Stimulated activated CD4-positive, alpha-beta T cell treated with anti-CD3 and anti-CD28 coated beads, Interleukin-1b, Interleukin-23, amount 100 ng/mL, for 4 hours (primary cell): Measurements from ENCODE around the gene INPP5A.
"Not testable (repeated sequence)": the region's sequence is repeated elsewhere in the genome, so short reads cannot be mapped to it uniquely, and the experiment has no call there.

Source experiments
- DNase-seq, 2 donors: peaks; one replicate each; pipeline ENCODE4 v3.0.0-alpha.2; 2020; ENCODE audit warnings: low read depth in 2 of 2

INPP5A gene

DNA sequence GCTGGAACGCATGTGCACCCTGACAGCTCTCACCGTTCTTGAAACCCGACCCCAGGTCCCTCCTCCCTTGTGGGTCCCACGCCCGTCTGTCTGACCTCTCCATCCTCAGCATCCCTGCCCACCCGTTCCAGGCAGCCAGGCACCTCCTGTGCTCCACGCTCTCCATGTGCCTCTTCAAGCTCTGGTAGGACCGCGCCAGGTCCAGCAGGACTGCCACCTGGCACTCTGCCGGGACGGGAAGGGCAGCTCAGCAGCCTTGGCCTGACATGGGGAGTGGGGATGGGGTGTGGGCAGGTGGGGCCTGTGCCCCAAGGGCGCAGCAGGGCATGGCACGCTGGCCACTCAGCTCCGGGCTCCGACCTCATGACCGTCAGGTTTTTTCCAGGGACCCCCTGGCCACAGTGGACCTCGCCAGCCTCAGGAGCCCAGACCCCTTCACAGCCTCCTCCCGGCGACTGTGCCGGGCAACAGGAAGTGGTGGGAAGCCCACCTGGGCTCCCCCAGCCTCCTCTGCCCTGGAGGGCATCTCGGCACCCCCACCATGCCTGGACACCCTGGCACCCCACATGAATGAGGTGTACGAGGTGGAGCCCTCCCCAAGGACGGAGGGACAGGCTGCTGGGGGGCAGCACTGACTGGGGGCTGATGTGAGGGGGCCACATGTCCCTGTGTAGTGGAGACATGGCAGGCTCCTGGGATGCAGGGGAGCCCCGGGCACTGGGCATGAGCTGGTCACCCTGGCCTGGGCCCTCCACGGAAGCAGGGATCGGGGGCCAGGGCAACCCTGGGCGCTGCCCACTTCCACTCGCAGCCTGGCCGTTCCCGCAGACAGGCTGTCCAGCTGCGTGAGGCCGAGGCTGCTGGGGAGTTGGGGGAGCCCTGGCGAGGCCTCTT is 273.5 kb downstream of the INPP5A start:
- DNase-seq: no peak

GRCh38 chr10:132811891-132812481 is 274.4 kb downstream of the INPP5A start:
- no peak for DNase-seq

GRCh38 chr10:132812520-132812919 is 274.9 kb downstream of the INPP5A start:
- no peak for DNase-seq

DNA sequence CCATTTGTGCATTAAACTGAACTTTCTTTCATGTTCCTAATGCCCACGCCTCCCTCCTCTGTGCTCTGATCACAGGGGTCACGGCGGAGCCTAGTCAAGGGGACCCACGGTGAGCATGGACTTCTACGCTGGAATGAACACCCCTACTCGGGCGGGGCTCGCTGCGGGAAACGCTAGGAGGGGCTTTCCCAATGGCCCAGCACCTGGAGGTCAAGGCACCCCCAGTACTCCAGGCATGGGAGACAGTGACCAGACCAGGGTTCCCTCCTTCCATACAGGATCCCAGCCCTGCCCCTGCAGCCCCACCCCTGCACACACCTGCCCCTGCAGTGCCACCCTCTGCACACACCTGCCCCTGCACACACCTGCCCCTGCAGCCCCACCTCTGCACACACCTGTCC is 275.4 kb downstream of the INPP5A start:
- DNase-seq: no peak

DNA sequence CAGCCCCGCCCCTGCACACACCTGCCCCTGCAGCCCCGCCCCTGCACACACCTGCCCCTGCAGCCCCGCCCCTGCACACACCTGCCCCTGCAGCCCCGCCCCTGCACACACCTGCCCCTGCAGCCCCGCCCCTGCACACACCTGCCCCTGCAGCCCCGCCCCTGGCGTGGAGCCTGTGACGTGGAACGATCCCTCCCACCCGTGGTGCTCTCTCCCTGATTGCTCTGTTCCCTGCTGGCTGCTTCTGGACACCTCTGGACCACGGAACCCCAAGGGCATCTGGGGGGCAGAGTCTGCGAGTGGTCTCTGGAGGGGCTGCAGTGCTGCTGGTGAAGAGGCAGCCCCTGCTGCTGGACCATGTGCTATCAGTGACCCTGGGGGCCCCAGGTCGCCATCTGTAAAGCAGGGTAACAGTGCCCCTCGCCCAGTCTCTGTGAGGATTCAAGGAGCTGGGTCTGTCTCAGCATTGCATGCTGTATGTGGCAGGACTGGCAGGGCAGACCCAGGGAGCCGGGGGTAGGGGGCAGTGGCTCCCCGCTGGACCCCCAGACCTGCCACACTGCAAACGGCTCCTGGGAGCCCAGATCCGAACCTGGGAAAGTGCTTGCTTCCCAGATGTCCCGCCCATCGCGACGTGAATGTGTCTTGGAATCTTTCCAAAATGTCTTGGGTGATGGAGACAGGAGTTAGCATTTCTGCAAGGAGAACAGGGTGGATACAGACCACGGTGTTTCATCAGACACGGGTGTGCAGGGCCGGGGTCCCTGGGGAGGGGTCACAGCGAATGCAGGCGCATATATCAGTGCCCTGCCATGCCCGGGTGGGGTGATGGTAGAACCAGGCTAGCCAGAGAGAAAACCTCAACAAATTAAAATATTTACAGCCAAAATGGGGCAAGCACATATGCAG is 276.2 kb downstream of the INPP5A start:
- DNase-seq: no peak

DNA sequence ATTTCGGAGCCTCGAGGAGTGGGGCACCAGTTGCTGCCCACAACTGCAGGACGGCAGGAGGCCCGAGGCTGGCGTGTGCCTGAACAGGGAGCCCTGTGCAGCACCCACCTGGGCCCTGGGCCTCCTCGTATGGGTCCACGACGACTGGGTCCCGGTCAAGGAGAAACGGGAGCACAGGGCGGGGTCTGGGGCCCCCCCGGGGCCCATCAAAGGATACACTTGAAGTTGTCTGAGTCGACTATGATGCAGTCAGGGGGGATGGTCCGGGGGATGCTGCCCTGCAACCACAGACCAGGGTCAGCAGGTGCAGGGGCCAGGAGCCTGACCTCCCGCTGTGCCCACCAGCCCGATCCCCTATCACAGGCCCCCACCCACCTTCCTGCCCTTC is 276.9 kb downstream of the INPP5A start:
- no peak for DNase-seq

DNA sequence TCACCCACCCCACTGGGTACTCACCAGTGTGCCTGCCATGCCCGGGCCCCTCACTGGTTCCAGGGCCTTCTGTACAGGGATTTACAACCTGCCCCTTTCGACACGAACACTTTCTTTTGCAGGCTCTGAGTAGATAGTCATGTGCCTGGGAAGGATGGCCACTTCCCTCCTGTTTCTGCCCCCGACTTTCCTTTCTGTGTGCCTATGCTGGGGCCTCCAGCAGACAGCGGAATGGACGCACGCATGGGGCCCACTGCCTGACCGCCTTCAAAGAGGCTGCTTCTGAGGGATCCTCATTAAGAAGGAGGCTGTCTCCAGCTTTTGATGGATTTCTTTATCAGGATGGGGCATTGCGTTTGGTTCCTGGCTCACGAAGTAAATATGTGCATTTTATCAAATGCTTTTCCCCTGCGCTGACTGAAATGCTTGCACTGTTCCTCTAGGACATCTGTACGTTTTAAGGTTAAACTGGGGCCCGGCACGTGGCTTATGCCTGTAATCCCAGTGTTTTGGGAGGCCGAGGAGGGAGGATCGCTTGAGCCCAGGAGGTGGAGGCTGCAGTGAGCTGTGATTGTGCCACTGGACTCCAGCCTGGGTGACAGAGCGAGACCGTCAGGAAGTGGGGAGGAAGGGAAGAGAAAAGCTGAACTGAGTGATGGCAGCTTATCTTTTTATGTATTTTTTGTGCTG is 277.7 kb downstream of the INPP5A start:
- no peak for DNase-seq

DNA sequence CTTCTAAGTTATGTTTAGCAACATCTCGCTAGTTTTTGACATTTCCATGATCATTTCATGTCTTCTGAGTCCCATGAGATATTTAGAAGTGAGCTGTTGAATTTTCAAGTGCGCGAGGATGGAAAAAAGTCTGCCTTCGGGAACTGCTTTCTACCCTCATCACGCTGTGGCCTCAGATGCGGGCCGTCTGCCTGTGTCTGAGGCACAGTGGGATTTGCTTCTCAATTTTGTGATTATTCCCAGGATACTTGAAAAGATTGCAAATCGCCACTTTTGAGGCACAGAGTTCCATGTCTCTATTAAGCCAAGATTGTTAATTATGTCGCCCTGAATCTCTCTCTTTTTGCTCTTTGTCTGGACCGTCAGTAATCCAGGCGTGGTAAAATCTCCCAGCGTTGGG is 279.1 kb downstream of the INPP5A start:
- DNase-seq: no peak

DNA sequence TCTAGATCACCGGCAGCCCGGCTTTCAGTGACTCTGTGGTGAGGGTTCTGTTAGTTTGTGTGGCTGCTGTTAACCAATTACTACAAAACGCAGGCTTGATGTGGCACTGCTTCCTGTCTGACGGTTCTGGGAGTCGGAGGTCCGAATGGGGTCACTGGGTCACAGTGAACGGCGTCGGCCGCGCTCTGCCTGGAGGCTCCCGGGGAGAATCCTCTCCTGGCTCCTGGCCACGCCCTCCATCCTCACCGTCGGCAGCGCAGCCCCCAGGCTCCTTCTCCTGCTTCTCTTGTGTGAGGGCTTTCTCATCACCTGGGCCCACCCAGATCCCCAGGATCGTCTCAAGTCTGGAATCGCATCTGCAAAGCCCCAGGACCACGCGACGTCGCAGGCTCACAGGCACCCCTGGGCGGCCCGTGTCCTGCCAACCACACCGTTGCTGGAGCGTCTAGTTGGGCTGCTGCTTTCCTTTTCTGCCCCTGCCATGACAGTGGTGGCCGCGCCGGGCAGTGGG is 280.2 kb downstream of the INPP5A start:
- DNase-seq: no peak

DNA sequence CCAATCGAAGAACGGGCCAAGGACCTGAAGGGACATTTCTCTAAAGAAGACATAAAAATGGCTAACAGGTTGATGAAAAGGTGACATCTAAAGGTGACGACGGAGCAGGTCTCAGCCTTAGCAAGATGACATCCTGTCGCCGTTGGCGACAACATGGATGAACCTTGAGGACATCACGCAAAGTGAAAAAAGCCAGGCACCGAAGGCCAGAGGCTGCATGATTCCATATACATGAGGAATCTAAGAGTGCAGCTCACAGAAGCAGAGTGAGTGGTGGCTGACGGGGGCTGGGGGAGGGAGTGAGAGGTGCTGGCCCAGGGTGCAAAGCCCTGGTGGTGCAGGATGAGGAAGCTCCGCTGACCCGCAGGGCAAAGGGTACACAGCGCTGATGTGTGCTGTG is 282.5 kb downstream of the INPP5A start:
- no peak for DNase-seq

DNA sequence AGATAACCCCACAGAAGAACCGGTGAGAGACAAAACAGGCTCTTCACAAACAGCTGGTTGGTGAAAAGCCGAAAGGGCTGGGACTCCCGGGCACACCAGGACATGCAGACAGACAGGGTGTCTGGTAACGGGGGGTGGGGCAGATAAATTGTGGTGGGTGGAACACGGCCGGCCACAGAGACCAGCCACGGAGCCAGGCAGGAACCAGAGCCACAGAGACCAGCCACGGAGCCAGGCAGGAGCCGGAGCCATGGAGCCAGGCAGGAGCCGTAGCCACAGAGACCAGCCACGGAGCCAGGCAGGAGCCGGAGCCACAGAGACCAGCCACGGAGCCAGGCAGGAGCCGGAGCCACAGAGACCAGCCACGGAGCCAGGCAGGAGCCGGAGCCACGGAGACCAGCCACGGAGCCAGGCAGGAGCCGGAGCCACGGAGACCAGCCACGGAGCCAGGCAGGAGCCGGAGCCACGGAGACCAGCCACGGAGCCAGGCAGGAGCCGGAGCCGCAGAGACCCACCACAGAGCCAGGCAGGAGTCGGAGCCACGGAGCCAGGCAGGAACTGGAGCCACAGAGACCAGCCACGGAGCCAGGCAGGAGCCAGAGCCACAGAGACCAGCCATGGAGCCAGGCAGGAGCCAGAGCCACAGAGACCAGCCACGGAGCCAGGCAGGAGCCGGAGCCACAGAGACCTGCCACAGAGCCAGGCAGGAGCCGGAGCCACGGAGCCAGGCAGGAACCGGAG is 288.4 kb downstream of the INPP5A start:
- DNase-seq: not testable (repeated sequence)

DNA sequence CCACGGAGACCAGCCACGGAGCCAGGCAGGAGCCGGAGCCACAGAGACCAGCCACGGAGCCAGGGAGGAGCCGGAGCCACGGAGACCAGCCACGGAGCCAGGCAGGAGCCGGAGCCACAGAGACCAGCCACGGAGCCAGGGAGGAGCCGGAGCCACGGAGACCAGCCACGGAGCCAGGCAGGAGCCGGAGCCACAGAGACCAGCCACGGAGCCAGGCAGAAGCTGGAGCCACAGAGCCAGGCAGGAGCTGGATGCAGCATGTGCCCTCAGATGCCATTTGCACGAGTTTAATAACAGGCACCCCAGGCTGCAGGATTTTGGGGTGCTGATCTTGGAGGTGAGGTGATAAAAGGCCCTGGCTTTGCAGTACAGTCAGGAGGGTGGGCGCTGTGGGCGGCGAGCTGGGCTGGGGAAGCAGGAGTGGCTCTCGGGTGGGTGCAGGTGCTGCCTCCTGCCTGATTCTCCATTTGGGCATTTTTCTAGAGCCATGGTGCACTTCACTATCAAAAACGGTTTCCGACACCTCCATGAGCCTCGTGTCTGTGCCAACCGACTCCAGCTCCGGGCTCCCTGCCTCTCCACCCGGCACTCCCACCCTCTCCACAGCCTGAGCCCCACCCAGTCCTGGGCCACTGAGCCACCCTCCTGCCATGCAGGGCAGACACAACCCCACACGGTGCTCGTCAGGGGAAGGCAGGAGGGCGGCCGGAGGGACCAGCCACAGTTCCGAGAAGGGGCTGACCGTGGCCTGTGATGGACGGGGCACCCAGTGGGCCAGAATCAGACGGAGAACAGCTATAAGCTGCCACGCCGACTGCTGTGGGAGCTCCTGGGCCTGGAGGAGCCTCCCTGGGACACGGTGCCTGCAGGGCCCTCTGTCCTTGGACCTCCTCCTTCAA is 289.2 kb downstream of the INPP5A start:
- DNase-seq: no peak

DNA sequence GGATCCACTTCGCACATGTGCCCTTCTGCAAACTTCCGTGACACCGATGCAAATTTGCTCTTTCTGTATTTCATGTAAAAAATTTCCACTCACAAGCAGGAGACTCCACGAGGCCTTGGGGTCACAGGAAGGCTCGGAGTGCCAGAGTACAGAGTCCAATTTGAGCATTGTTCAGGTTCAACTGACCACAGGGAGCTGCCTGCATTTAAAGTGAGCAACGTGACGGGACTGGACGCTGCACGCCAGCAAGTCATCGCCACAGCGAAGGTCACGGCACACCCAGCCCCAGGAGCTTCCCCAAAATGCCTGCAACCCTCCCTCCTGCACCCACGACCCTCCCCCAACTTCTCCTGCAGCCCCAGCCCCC is 289.8 kb downstream of the INPP5A start:
- DNase-seq: no peak

GRCh38 chr10:132827861-132828539 is 290.4 kb downstream of the INPP5A start:
- DNase-seq: no peak

GRCh38 chr10:132828681-132829080 is 291.1 kb downstream of the INPP5A start:
- no peak for DNase-seq

DNA sequence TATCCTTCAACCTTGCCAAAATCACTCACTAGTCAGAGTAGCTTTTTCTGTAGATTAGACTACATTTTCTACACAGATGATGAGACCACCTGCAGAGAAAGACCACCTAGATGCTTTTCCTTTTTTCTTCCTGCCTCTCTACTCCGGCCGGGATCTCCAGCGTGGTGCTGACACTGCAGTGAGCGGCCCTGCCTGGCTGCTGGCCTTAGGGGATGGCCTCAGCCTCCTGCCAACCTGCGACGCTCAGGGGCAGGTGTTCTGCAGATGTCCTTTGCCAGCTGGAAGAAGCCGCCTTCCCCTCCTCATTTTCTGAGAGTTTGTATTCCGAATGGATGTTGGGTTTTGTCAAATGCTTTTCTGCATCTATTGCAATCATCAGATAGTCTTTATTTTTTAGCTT is 291.8 kb downstream of the INPP5A start:
- no peak for DNase-seq

DNA sequence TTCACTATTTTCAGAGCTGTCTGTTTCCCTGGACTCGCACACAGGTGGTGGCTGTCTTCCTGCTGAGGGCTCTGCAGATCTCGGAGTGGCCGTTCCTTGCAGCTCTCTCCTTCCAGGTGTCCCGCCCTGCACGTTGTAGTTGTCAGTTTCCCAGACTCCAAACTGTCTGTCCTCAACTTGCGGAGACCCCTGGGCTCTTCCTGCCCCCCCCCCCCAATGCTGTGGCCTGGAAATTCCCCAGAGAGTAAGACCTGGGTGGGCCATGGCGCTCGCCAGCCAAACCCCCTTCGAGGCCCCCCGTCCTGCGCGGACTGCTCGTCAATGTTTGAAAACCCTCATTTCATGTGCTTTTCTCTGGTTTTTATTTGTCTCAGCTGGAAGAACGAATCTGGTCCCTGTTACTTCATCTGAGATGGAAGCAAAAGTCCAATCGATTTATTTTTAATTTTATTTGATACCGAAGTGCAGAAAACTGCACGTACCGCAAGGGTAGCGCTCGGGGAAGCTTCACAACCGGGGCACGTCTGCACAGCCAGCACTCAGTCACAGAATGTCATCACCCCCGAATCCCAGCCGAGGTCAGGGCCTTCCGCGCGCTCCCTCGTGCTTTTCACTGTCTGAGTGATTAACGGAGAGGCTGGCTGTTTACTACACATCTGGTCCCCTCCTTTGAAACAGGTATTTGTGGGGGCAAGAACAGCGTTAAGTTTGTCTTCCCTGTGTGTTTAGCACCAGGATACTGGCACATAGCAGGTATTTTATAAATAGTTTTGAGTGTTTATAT is 294.8 kb downstream of the INPP5A start:
- DNase-seq: no peak
